ENCODE results near the gene BUD13.

Gene BUD13, protein sequence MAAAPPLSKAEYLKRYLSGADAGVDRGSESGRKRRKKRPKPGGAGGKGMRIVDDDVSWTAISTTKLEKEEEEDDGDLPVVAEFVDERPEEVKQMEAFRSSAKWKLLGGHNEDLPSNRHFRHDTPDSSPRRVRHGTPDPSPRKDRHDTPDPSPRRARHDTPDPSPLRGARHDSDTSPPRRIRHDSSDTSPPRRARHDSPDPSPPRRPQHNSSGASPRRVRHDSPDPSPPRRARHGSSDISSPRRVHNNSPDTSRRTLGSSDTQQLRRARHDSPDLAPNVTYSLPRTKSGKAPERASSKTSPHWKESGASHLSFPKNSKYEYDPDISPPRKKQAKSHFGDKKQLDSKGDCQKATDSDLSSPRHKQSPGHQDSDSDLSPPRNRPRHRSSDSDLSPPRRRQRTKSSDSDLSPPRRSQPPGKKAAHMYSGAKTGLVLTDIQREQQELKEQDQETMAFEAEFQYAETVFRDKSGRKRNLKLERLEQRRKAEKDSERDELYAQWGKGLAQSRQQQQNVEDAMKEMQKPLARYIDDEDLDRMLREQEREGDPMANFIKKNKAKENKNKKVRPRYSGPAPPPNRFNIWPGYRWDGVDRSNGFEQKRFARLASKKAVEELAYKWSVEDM

GRCh38 chr11:116772443-116773202 is at the start of gene BUD13:
Gene BUD13 (minus strand): TSS chr11:116772987. CDS start chr11:116772964, 23 bp downstream.
- H3K4me3 ChIP-seq (replicated peaks; ENCODE audit: low read depth, low read length), result peak within 1 kb of the TSS; percentile 96
- TF ChIP-seq CTCF (IDR thresholded peaks at IDR 0.05; ENCODE audit: low read length, missing control alignments), result no peak
- peak; percentile 81 for DNase-seq (ENCODE audit: low read depth)

DNA sequence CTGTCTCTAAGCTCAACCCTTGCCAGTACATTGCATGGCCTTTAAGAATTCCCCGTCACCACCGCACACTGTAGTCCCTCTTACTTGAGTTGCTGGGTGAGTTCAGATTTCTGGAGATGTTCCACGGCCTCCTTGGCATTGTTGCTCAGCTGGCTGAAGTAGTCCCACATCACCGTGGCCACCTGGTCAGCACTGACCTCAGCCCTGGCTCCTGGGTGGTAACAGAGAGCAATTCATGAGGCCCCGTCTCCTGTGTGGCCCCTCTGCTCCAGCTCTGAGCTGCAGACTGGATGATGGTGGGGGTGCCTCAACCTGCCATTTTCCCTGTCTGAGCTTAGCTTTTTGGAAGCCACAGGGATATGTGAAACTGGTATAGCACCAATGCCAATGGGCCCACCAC is 49.8 kb upstream of the BUD13 start:
- TF ChIP-seq CTCF (IDR thresholded peaks at IDR 0.05; ENCODE audit: low read length, missing control alignments), result no peak
- H3K4me3 ChIP-seq (replicated peaks; ENCODE audit: low read depth, low read length), result no peak overlapping the region
- no peak for DNase-seq (ENCODE audit: low read depth)

DNA sequence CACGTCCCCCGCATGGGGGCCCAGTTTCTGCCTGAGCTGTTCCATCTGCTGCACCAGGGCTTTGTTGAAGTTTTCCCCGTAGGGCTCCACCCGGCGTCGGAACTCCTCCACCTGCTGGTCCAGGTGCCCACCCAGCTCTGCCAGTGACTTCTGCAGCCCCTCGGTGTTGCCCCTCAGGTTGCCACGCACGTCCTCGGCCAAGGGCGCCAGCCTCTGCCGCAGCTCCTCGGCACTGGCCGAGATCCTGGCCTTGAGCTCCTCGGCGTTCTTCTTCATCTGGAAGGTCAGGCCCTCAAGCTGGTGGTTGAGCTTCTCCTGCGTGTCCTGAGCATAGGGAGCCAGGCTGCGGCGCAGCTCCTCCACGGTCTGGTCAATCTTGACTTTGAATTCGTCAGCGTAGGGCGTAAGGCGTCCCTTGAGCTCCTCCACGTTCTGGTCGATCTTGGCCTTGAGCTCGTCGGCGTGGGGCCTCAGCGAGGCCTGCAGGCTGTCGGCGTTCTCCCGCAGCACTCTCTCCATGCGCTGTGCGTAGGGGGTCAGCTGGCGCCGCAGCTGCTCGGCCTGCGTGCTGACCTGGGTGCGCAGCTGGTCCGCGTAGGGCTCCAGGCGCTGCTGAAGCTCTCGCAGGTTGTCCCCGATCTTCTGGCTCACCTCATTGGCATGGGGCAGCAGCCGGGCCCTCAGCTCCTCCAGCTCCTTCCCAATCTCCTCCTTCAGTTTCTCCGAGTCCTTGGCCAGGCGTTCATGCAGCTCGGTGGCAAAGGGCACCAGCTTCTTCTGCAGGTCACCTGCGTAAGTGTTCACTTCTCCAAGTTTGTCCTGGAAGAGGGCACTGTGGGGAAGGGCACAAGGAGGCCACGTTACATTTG is 48.5 kb upstream of the BUD13 start:
- DNase-seq (ENCODE audit: low read depth), result no peak
- no peak for TF ChIP-seq CTCF (IDR thresholded peaks at IDR 0.05; ENCODE audit: low read length, missing control alignments)
- H3K4me3 ChIP-seq (replicated peaks; ENCODE audit: low read depth, low read length), result no peak overlapping the region

DNA sequence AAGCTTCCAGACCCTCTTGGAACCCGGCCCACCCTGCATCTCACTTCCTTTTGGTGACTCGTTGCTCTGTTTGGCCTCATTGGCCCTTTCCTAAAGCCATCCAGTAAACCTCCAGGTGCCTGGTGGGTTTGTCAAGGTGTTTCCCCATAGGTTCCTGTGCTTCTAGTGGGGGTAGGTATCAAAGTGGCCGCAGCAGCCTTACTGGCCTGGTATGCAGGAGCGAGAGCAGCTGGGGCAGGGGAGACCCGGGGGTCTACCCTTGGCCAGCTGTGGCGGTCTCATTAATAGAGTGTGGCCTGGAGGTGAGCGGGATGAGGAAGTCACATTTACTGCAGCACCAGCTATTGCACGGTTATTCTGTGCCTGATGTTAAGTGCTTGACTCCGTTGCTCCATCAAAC is 46.3 kb upstream of the BUD13 start:
- no peak for TF ChIP-seq CTCF (IDR thresholded peaks at IDR 0.05; ENCODE audit: low read length, missing control alignments)
- no peak overlapping the region for H3K4me3 ChIP-seq (replicated peaks; ENCODE audit: low read depth, low read length)
- no peak for DNase-seq (ENCODE audit: low read depth)

GRCh38 chr11:116814502-116814901 is 41.7 kb upstream of the BUD13 start:
- TF ChIP-seq CTCF (IDR thresholded peaks at IDR 0.05; ENCODE audit: low read length, missing control alignments), result no peak
- no peak overlapping the region for H3K4me3 ChIP-seq (replicated peaks; ENCODE audit: low read depth, low read length)
- no peak for DNase-seq (ENCODE audit: low read depth)

- no peak for TF ChIP-seq CTCF (IDR thresholded peaks at IDR 0.05; ENCODE audit: low read length, missing control alignments)
- DNase-seq (ENCODE audit: low read depth), result peak; percentile 33
- no peak overlapping the region for H3K4me3 ChIP-seq (replicated peaks; ENCODE audit: low read depth, low read length)
Measured at GRCh38 chr11:116813781-116814471, 41.1 kb upstream of the BUD13 start.

All from fibroblast of pulmonary artery (primary cell).